SH-SY5Y (cell line): ENCODE data around the gene NCKIPSD.

ENCODE experiments used
- GATA2 ChIP-seq: IDR thresholded peaks from 2 replicates; pipeline ENCODE4 v1.6.1; 2011; ENCODE audit warnings: mild to moderate bottlenecking, low read depth, low read length
- GATA3 ChIP-seq: IDR thresholded peaks from 2 replicates; pipeline ENCODE4 v1.6.1; 2011; ENCODE audit warnings: low read depth, mild to moderate bottlenecking, low read length, moderate library complexity

DNA sequence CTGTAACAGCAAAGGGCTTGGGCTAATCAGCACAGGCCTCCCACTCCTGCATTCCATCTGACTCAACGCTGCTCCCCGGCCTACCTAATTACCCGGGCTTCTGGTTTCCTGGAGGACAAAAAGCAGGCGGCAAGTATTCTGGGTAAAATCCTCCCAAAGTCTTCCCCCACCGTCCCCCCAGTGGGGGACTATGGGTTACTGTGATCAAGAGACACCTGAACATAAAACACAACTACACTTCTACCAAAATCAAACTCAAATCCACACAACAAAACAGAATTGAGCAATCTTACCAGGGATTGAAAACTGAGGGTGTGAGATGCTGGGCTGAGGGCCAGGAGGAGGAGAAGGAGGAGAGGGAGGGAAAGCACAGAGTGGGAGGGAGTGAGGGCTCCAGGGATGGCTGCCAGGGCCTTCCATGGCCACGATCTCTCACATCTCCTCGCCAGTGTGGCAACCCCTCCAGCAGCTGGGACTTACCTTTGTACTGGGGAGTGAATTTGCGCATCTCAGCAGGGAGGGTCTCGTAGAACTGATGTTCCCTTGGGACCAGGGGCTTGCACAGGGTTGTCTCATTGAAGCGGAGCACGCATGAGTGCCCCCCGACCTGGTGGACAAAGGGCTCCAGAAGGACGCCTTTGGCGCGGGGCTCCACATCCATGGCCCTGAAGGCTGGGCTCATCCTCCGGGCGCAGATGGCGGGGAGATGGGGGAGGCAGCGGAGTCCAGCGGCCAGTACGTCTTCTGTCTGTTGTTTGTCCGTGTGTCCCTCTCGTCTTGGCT lies 9.1 kb upstream of the NCKIPSD start:
- TF ChIP-seq GATA2 = no peak
- TF ChIP-seq GATA3 = no peak
